Peyer's patch (tissue), 4 donors: ENCODE measurements around the gene FAIM. TPM values are rescaled to one million over a fixed set of nuclear protein-coding genes. Genes with fewer than 3 reads are reported as not detected.

Experiments used
- DNase-seq, 3 donors: peaks; one replicate each; pipeline ENCODE4 v3.0.0-alpha.2; 2017 to 2019
- H3K27ac ChIP-seq, 4 donors: fragments of 200-600 bp; sonication (generic); one replicate each; pipeline ENCODE4 v1.5.1; 2016 to 2019
- H3K27me3 ChIP-seq, 2 donors: fragments of 200-600 bp; sonication (generic); one replicate each; pipeline ENCODE4 v1.5.1; 2019
- H3K36me3 ChIP-seq, 3 donors: fragments of 200-600 bp; sonication (generic); one replicate each; pipeline ENCODE4 v1.5.1; 2016 to 2019
- H3K4me1 ChIP-seq, 4 donors: fragments of 200-600 bp; sonication (generic); one replicate each; pipeline ENCODE4 v1.5.1; 2016 to 2019
- H3K4me3 ChIP-seq, 4 donors: fragments of 200-600 bp; sonication (generic); 1 replicate in 3 of 4; 2 replicates in 1 of 4; pipeline ENCODE4 v1.5.1; 2016 to 2019; ENCODE audit warnings: mild to moderate bottlenecking in 1 of 4
- H3K9me3 ChIP-seq, 4 donors: fragments of 200-600 bp; sonication (generic); one replicate each; pipeline ENCODE4 v1.5.1; 2016 to 2019; ENCODE audit warnings: mild to moderate bottlenecking in 1 of 4
- CTCF ChIP-seq, 6 experiments: fragments of 450-650 bp in 4 of 6; fragments of 200-600 bp in 2 of 6; sonication (generic) in 1 of 6; IDR thresholded peaks; one replicate each; pipeline ENCODE4 v1.5.1; 2017 to 2019; ENCODE audit warnings: antibody characterized with exemption in 6 of 6, mild to moderate bottlenecking in 3 of 6, moderate library complexity in 1 of 6
- POLR2A ChIP-seq, 2 donors: fragments of 450-650 bp; IDR thresholded peaks; one replicate each; pipeline ENCODE4 v1.5.1; 2017; ENCODE audit warnings: antibody characterized with exemption in 2 of 2, mild to moderate bottlenecking in 2 of 2, moderate library complexity in 2 of 2
- total RNA-seq, 4 donors: library from RNA; depleted of rRNA; stranded (reverse); fragments of >200 nt; gene quantifications; one replicate each; pipeline ENCODE4 v1.1.0, GENCODE V29; 2016

Gene FAIM
- total RNA-seq, 4 donors from 2014 or later = 3.7 to 15.2 (median 8.0) TPM

- DNase-seq = no peak
- H3K36me3 ChIP-seq = no peaks in the 10 kb centered on the region
- H3K4me3 ChIP-seq = no peak overlapping the region
- H3K27ac ChIP-seq = no peak overlapping the region
- TF ChIP-seq POLR2A (IDR thresholded peaks at IDR 0.05) (no peak), CTCF (IDR thresholded peaks at IDR 0.05) (no peak)
- H3K4me1 ChIP-seq = no peaks in the 10 kb centered on the region
- H3K27me3 ChIP-seq = no peaks in the 10 kb centered on the region
- peaks cover 0 to 13% (median 0%) of the 10 kb centered on the region in 4 donors for H3K9me3 ChIP-seq
Measured at GRCh38 chr3:138642226-138642926, 33.8 kb downstream of the FAIM start.

GRCh38 chr3:138642927-138643253, 34.3 kb downstream of the FAIM start:
- no peaks in the 10 kb centered on the region for H3K36me3 ChIP-seq
- TF ChIP-seq CTCF (IDR thresholded peaks at IDR 0.05) = no peak
- TF ChIP-seq POLR2A (IDR thresholded peaks at IDR 0.05) = no peak
- H3K27me3 ChIP-seq = no peaks in the 10 kb centered on the region
- H3K4me1 ChIP-seq = no peaks in the 10 kb centered on the region
- H3K27ac ChIP-seq = no peak overlapping the region
- no peak overlapping the region for H3K4me3 ChIP-seq
- peaks cover 0 to 13% (median 0%) of the 10 kb centered on the region in 4 donors for H3K9me3 ChIP-seq
- no peak for DNase-seq

GRCh38 chr3:138646008-138646407, 37.4 kb downstream of the FAIM start:
- TF ChIP-seq CTCF (IDR thresholded peaks at IDR 0.05) = no peak
- TF ChIP-seq POLR2A (IDR thresholded peaks at IDR 0.05) = no peak
- Histone ChIP-seq H3K9me3 (peaks cover 0 to 19% (median 0%) of the 10 kb centered on the region in 4 donors), H3K27me3 (no peaks in the 10 kb centered on the region)

GRCh38 chr3:138646513-138646912, 37.9 kb downstream of the FAIM start:
- Histone ChIP-seq H3K4me1 (no peaks in the 10 kb centered on the region), H3K27me3 (no peaks in the 10 kb centered on the region), H3K36me3 (peaks cover 0 to 28% (median 0%) of the 10 kb centered on the region in 3 donors), H3K4me3 (no peak overlapping the region), H3K9me3 (peaks cover 0 to 19% (median 0%) of the 10 kb centered on the region in 4 donors), H3K27ac (no peak overlapping the region)
- TF ChIP-seq POLR2A (IDR thresholded peaks at IDR 0.05) = no peak
- TF ChIP-seq CTCF (IDR thresholded peaks at IDR 0.05) = no peak
- DNase-seq = no peak

More at GRCh38 chr3:138646008-138646407, 37.4 kb downstream of the FAIM start:
- Histone ChIP-seq H3K4me1 (no peaks in the 10 kb centered on the region), H3K4me3 (no peak overlapping the region), H3K27ac (no peak overlapping the region), H3K36me3 (peaks cover 0 to 24% (median 0%) of the 10 kb centered on the region in 3 donors)
- no peak for DNase-seq

GRCh38 chr3:138649134-138649533, 40.6 kb downstream of the FAIM start:
- Histone ChIP-seq H3K4me1 (no peaks in the 10 kb centered on the region), H3K4me3 (no peak overlapping the region), H3K27me3 (no peaks in the 10 kb centered on the region), H3K27ac (no peak overlapping the region), H3K36me3 (peaks cover 0 to 46% (median 0%) of the 10 kb centered on the region in 3 donors), H3K9me3 (peaks cover 0 to 19% (median 0%) of the 10 kb centered on the region in 4 donors)
- no peak for DNase-seq
- no peak for TF ChIP-seq POLR2A (IDR thresholded peaks at IDR 0.05)
- TF ChIP-seq CTCF (IDR thresholded peaks at IDR 0.05) = no peak
